IMR-90 (cell line): Measurements from ENCODE around the gene PARD3.

Experiments
- CHD1 ChIP-seq: IDR thresholded peaks from 2 replicates; pipeline ENCODE4 v1.6.1; 2012; ENCODE audit warnings: low read depth, low read length, improper control_type of control experiment
- CTCF ChIP-seq: conservative IDR thresholded peaks from 2 replicates; pipeline ENCODE4 v1.5.1; 2012; ENCODE audit warnings: mild to moderate bottlenecking, low read depth, low read length, improper control_type of control experiment
- USF2 ChIP-seq: fragments of 150-350 bp; IDR thresholded peaks from 2 replicates; pipeline ENCODE4 v1.6.1; 2017; ENCODE audit warnings: mild to moderate bottlenecking, antibody characterized with exemption, low read length, low read depth

DNA sequence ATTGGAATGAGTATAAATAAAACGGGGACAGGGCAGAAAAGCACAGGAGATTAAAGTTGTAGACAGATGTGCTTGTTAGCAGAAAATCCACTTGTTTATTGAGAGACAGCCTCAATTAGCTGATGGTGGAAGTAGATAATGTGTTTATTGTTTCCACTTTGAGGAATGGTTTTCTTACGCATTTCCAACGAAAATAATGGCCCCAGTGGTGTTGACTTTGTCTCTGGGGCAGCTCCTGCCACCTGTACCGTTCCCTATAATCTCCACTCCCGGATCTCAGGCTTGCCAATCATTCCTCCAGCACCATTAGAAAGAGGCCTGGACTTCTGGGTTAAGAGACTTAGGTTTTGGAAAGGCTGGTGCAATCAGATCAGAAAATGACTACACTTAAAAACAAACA is 638.7 kb downstream of the PARD3 start:
- TF ChIP-seq CTCF (no peak), CHD1 (no peak), USF2 (no peak)
